Breast epithelium (tissue), 3 donors: Measurements from ENCODE around the gene HSPB7.

ENCODE experiments used
- POLR2A ChIP-seq: fragments of 450-650 bp; IDR thresholded peaks from one replicate; pipeline ENCODE4 v1.6.1; 2016; ENCODE audit warnings: antibody characterized with exemption, mild to moderate bottlenecking, moderate library complexity
- POLR2AphosphoS5 ChIP-seq, 3 donors: sonication (generic); formaldehyde crosslinking; IDR thresholded peaks; one replicate each; pipeline ENCODE4 v1.6.1; 2017; ENCODE audit warnings: antibody characterized with exemption in 3 of 3
- TF ChIP-seq, protein P1 (sequence below), 3 donors: fragments of 450-650 bp; IDR thresholded peaks; one replicate each; pipeline ENCODE4 v1.5.1; 2016 to 2017; ENCODE audit warnings: antibody characterized with exemption in 3 of 3, mild to moderate bottlenecking in 3 of 3, moderate library complexity in 3 of 3

DNA sequence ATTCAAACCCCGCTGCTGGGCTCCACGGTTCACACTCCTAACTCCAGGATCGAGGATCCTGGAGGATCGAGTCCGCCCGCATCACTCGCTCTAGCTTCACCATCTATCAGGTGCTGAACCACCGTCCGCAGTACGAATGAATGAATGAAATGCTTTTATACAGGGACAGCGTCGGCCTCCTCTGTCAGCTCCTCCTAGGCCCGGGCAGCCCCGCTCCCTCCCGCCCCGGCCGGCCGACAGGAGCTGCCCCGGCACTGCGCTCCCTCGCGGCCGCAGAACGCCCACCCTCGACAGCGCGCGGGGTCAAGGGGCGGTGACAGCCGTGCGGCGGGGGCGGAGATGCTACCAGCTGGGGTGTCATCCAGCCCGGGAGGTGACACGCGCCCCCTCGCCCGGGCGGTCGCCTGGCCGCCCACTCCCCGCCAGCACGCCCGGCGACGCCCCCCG, 42.5 kb downstream of the HSPB7 start:
- TF ChIP-seq, protein P1, sequence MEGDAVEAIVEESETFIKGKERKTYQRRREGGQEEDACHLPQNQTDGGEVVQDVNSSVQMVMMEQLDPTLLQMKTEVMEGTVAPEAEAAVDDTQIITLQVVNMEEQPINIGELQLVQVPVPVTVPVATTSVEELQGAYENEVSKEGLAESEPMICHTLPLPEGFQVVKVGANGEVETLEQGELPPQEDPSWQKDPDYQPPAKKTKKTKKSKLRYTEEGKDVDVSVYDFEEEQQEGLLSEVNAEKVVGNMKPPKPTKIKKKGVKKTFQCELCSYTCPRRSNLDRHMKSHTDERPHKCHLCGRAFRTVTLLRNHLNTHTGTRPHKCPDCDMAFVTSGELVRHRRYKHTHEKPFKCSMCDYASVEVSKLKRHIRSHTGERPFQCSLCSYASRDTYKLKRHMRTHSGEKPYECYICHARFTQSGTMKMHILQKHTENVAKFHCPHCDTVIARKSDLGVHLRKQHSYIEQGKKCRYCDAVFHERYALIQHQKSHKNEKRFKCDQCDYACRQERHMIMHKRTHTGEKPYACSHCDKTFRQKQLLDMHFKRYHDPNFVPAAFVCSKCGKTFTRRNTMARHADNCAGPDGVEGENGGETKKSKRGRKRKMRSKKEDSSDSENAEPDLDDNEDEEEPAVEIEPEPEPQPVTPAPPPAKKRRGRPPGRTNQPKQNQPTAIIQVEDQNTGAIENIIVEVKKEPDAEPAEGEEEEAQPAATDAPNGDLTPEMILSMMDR (IDR thresholded peaks at IDR 0.05): no peak
- no peak for TF ChIP-seq POLR2A
- no peak for TF ChIP-seq POLR2AphosphoS5 (IDR thresholded peaks at IDR 0.05)
